Measurements from ENCODE around the gene CYTH3. TPM values are rescaled to one million over a fixed set of nuclear protein-coding genes. Genes with fewer than 3 reads are reported as not detected.

Gene CYTH3
- total and polyA plus RNA-seq, 2 of the 4 experiments (the other 2 are of a cell fraction), result 14.2 to 34.8 TPM

- H4K91ac ChIP-seq (ENCODE audit: insufficient read depth, low read depth, low read length), result no peak overlapping the region
- H3K9ac ChIP-seq (ENCODE audit: low read depth, low read length), result no peak overlapping the region
- peaks cover 8 to 43% of the 10 kb centered on the region in 2 experiments for H3K79me1 ChIP-seq (ENCODE audit: low read depth in 1 of 2, low read length in 2 of 2)
- no peaks in the 10 kb centered on the region for H3K27me3 ChIP-seq (ENCODE audit: control insufficient read depth, insufficient read depth, low read length)
- peak overlapping the region; percentile 67; the same call in 1 of the 2 replicates for H2AK5ac ChIP-seq (ENCODE audit: low read depth, low read length)
- peak overlapping the region; percentile 44; the same call in 1 of the 3 replicates for H2BK15ac ChIP-seq (ENCODE audit: low read depth, low read length)
- ATAC-seq (ENCODE audit: low read depth) (peak; percentile 49; the same call in 1 of the 2 replicates), DNase-seq (no peak)
- no peak overlapping the region; the same call in 1 of the 2 replicates for H3K23ac ChIP-seq (ENCODE audit: low read depth, low read length)
- peaks cover 13% of the 10 kb centered on the region for H3K36me3 ChIP-seq (ENCODE audit: control insufficient read depth, insufficient read depth, low read length)
- H3K4me1 ChIP-seq (ENCODE audit: control insufficient read depth, insufficient read depth, low read length), result peaks cover 10% of the 10 kb centered on the region
- no peak overlapping the region for H3K27ac ChIP-seq (ENCODE audit: insufficient read depth, low read length)
- H4K8ac ChIP-seq (ENCODE audit: low read depth in 2 of 2, low read length in 2 of 2), result no peak overlapping the region
- no peak overlapping the region for H3K56ac ChIP-seq (ENCODE audit: extremely low read depth, insufficient read depth, low read length)
- in situ Hi-C loops (cut with MboI; ENCODE audit: low sequenced_read_pairs), result no loop called here
- H3K9me1 ChIP-seq (ENCODE audit: insufficient read depth, low read length), result peaks cover 15% of the 10 kb centered on the region
- no peak overlapping the region for H2BK5ac ChIP-seq (ENCODE audit: low read depth, low read length, poor library complexity, severe bottlenecking)
- CTCF ChIA-PET, result interaction anchor here (1.1 kb wide), 1 partner anchor 18 kb away, joined by 4 read pairs; no protein-coding TSS in a partner anchor
- no peak overlapping the region for H2BK20ac ChIP-seq (ENCODE audit: low read depth, low read length)
- no peak overlapping the region for H3K4me2 ChIP-seq (ENCODE audit: low read depth, low read length)
- no peak overlapping the region for H2BK120ac ChIP-seq (ENCODE audit: low read depth, low read length)
- 0 out of 2 replicates have a peak, but pooled peaks cover 3% of the 10 kb centered on the region for H4K20me1 ChIP-seq (ENCODE audit: insufficient read depth, low read length)
- H3K4me3 ChIP-seq (ENCODE audit: insufficient read depth, low read depth, low read length), result no peak overlapping the region
- TF ChIP-seq SMC3 (IDR thresholded peaks at IDR 0.05; ENCODE audit: low read depth, low read length) (no peak), CTCF (conservative IDR thresholded peaks at IDR 0.05; ENCODE audit: low read depth, low read length) (no peak), MXI1 (IDR thresholded peaks at IDR 0.05; ENCODE audit: borderline replicate concordance, low read depth, low read length) (no peak), CHD1 (IDR thresholded peaks at IDR 0.05; ENCODE audit: low read depth, low read length) (no peak), MAFK (IDR thresholded peaks at IDR 0.05; ENCODE audit: low read depth, low read length) (no peak), POLR2A (IDR thresholded peaks at IDR 0.05; ENCODE audit: low read depth, low read length) (no peak), RCOR1 (IDR thresholded peaks at IDR 0.05; ENCODE audit: insufficient replicate concordance, low read length) (no peak), BHLHE40 (IDR thresholded peaks at IDR 0.05; ENCODE audit: low read depth, low read length) (no peak), MAZ (IDR thresholded peaks at IDR 0.05; ENCODE audit: borderline replicate concordance, low read depth, low read length) (no peak), CEBPB (IDR thresholded peaks at IDR 0.05; ENCODE audit: low read depth, low read length) (no peak), ELK1 (IDR thresholded peaks at IDR 0.05; ENCODE audit: borderline replicate concordance, low read depth, low read length) (no peak), FOS (IDR thresholded peaks at IDR 0.05; ENCODE audit: low read depth, low read length) (no peak), RFX5 (IDR thresholded peaks at IDR 0.05; ENCODE audit: low read depth, low read length) (no peak), RAD21 (IDR thresholded peaks at IDR 0.05; ENCODE audit: low read length) (no peak)
- WGBS, 2 experiments (ENCODE audit: extremely low coverage in 2 of 2, insufficient read length in 1 of 2), result 100% methylated on average over 3 of the region's 7 CpGs; no CpG with 5 or more reads in 1 of the 2 experiments
- H3K14ac ChIP-seq (replicated peaks; ENCODE audit: low read depth, low read length), result 0 out of 2 replicates have a peak overlapping the region, but pooled peaks have one; percentile 48
- no peaks in the 10 kb centered on the region for H3K9me3 ChIP-seq (ENCODE audit: control insufficient read depth, insufficient read depth, low read length)
- no peak overlapping the region for H4K5ac ChIP-seq (ENCODE audit: low read depth, low read length)
- dilution Hi-C loops (cut with HindIII; ENCODE audit: low sequenced_read_pairs, unreplicated experiment), result no loop called here
- H3K4ac ChIP-seq (ENCODE audit: low read depth, low read length), result peak overlapping the region; percentile 3; the same call in 1 of the 2 replicates
- intact Hi-C loops (cut with micrococcal nuclease), result loop anchor here (5.0 kb wide), 2 partner anchors 94 to 144 kb away; partner anchors contain the start of gene CYTH3
- BruUV-seq (replicated peaks), result no TSS peak
- POLR2A ChIA-PET (ENCODE audit: unreplicated experiment), result no interaction called here
- H2AK9ac ChIP-seq (replicated peaks; ENCODE audit: low read depth, low read length, poor library complexity), result no peak overlapping the region
- no peak overlapping the region for H2AFZ ChIP-seq (replicated peaks; ENCODE audit: low read length, poor library complexity)
- H3K18ac ChIP-seq (ENCODE audit: low read depth, low read length), result no peak overlapping the region
These were observed 94.0 kb downstream of the CYTH3 start for GRCh38 chr7:6178298-6179029.
